ENCODE measurements around the gene CAB39. TPM values are rescaled to one million over a fixed set of nuclear protein-coding genes. Genes with fewer than 3 reads are reported as not detected.
A peak's percentile ranks its signal among the peaks of the same experiment; 100 is the strongest.

Gene CAB39
- total and polyA plus RNA-seq, 2 donors from 2014 or later = 39.1 to 77.6 TPM

GRCh38 chr2:230665263-230665691 lies 47.4 kb upstream of the CAB39 start:
- no peak overlapping the region for H3K9ac ChIP-seq (ENCODE audit: low read length in 3 of 3)
- TF ChIP-seq, protein P1, sequence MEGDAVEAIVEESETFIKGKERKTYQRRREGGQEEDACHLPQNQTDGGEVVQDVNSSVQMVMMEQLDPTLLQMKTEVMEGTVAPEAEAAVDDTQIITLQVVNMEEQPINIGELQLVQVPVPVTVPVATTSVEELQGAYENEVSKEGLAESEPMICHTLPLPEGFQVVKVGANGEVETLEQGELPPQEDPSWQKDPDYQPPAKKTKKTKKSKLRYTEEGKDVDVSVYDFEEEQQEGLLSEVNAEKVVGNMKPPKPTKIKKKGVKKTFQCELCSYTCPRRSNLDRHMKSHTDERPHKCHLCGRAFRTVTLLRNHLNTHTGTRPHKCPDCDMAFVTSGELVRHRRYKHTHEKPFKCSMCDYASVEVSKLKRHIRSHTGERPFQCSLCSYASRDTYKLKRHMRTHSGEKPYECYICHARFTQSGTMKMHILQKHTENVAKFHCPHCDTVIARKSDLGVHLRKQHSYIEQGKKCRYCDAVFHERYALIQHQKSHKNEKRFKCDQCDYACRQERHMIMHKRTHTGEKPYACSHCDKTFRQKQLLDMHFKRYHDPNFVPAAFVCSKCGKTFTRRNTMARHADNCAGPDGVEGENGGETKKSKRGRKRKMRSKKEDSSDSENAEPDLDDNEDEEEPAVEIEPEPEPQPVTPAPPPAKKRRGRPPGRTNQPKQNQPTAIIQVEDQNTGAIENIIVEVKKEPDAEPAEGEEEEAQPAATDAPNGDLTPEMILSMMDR (IDR thresholded peaks at IDR 0.05; ENCODE audit: borderline replicate concordance, extremely low read depth, insufficient read depth) = no peak
- H3K36me3 ChIP-seq (ENCODE audit: control insufficient read depth in 2 of 3, insufficient read depth in 3 of 3, low read length in 3 of 3) = no peaks in the 10 kb centered on the region
- no peak overlapping the region for H3K4me3 ChIP-seq (ENCODE audit: low read length in 3 of 3)
- no peaks in the 10 kb centered on the region for H3K9me3 ChIP-seq (ENCODE audit: control insufficient read depth in 2 of 3, insufficient read depth in 1 of 3, low read length in 3 of 3)
- no peak overlapping the region for H3K27ac ChIP-seq (ENCODE audit: low read depth in 2 of 2, low read length in 2 of 2)
- no peaks in the 10 kb centered on the region for H3K27me3 ChIP-seq (ENCODE audit: control insufficient read depth, insufficient read depth, low read length)
- H3K4me1 ChIP-seq (ENCODE audit: control insufficient read depth in 2 of 3, insufficient read depth in 2 of 3, low read depth in 1 of 3, low read length in 3 of 3) = peaks cover 0 to 3% (median 0%) of the 10 kb centered on the region in 3 donors
- FAIRE-seq (no peak), DNase-seq (peak in 1 of 5 donors; percentile 44)
- intact Hi-C loops (cut with DNase I) = no loop called here

DNA sequence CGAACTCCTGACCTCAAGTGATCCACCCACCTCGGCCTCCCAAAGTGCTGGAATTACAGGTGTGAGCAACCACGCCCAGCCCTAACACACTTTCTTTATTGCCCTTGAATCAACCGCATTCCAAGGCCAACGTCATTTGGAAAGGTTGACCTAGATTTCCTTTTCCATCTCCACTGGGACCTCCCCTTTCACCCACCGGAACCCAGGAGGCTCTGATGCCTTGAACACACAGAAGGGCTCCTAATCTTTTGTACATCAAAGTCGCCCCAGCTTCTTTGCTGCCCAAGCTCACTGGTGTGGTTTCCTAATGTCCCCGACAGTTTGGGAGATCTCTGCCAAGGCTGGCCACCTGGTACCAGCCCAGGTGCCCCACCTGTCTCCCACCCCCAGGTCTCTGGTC lies 46.2 kb upstream of the CAB39 start:
- DNase-seq = no peak
- Histone ChIP-seq H3K9me3 (ENCODE audit: control insufficient read depth in 2 of 3, insufficient read depth in 1 of 3, low read length in 3 of 3) (no peaks in the 10 kb centered on the region), H3K36me3 (ENCODE audit: control insufficient read depth in 2 of 3, insufficient read depth in 3 of 3, low read length in 3 of 3) (no peaks in the 10 kb centered on the region), H3K4me1 (ENCODE audit: control insufficient read depth in 2 of 3, insufficient read depth in 2 of 3, low read depth in 1 of 3, low read length in 3 of 3) (peaks cover 0 to 5% (median 4%) of the 10 kb centered on the region in 3 donors), H3K9ac (ENCODE audit: low read length in 3 of 3) (no peak overlapping the region), H3K27ac (ENCODE audit: low read depth in 2 of 2, low read length in 2 of 2) (no peak overlapping the region), H3K4me3 (ENCODE audit: low read length in 3 of 3) (no peak overlapping the region), H3K27me3 (ENCODE audit: control insufficient read depth, insufficient read depth, low read length) (no peaks in the 10 kb centered on the region)
- TF ChIP-seq, protein P1 (IDR thresholded peaks at IDR 0.05; ENCODE audit: borderline replicate concordance, extremely low read depth, insufficient read depth) = no peak
- FAIRE-seq = no peak
- intact Hi-C loops (cut with DNase I) = no loop called here

DNA sequence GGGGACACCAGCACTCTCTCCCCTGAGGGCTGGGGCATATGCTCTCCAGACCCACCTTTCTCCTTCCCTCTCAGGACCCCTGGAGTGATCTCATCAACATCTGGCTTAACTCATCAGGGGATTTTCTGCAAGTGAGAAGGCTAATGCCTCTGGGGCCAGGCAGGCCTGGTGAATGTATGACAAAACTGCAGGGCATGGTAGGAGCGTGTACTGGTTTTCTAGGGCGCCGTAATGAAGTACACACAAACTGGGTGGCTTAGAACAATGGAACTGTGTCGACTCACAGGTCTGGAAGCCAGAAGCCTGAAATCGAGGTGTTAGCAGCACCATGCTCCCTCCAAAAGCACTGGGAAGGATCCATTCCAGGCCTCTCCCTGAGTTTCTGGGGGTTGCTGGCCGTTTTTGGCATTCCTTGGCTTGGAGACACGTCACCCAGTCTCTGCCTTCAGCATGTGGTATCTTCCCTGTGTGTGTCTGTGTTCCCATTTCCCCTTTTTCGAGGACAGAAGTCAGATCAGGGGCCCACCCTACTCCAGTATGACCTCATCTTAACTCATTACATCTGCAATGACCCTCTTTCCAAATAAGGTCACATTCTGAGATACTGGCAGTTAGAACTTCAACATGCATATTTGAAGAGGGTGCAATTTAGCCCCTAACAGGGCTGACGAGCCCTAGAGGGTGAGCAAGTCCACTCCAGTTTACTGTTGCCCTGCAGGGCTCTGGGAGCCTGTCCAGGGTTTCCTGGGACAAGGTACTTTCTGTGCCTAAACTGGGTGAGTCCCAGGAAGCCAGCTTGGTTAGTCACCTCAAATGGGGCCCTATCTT lies 45.5 kb upstream of the CAB39 start:
- H3K27me3 ChIP-seq (ENCODE audit: control insufficient read depth, insufficient read depth, low read length) = no peaks in the 10 kb centered on the region
- FAIRE-seq (no peak), DNase-seq (peak in 1 of 5 donors; percentile 23)
- no peaks in the 10 kb centered on the region for H3K9me3 ChIP-seq (ENCODE audit: control insufficient read depth in 2 of 3, insufficient read depth in 1 of 3, low read length in 3 of 3)
- TF ChIP-seq, protein P1 (IDR thresholded peaks at IDR 0.05; ENCODE audit: borderline replicate concordance, extremely low read depth, insufficient read depth) = no peak
- no peaks in the 10 kb centered on the region for H3K36me3 ChIP-seq (ENCODE audit: control insufficient read depth in 2 of 3, insufficient read depth in 3 of 3, low read length in 3 of 3)
- H3K4me1 ChIP-seq (ENCODE audit: control insufficient read depth in 2 of 3, insufficient read depth in 2 of 3, low read depth in 1 of 3, low read length in 3 of 3) = peaks cover 0 to 6% (median 5%) of the 10 kb centered on the region in 3 donors
- intact Hi-C loops (cut with DNase I) = no loop called here
- peak overlapping the region in 1 of 2 donors; percentile 37 for H3K27ac ChIP-seq (ENCODE audit: low read depth in 2 of 2, low read length in 2 of 2)
- no peak overlapping the region for H3K4me3 ChIP-seq (ENCODE audit: low read length in 3 of 3)
- no peak overlapping the region for H3K9ac ChIP-seq (ENCODE audit: low read length in 3 of 3)

Measured in kidney (tissue), 14 donors.